DMS114 treated with DMSO at 0.1 percent for 48 hours (cell line): ENCODE data around the gene GABRB1.
"Not testable (repeated sequence)": the region's sequence is repeated elsewhere in the genome, so short reads cannot be mapped to it uniquely, and the experiment has no call there.

Source experiments
- DNase-seq: peaks from one replicate; lab custom pipeline; 2025; ENCODE audit not compliant: unreplicated experiment; lab: John Stamatoyannopoulos, UW

The GABRB1 gene

GRCh38 chr4:47278631-47279030 is 247.3 kb downstream of the GABRB1 start:
- no peak for DNase-seq

- DNase-seq, result no peak
Measured at GRCh38 chr4:47287735-47288134, 256.4 kb downstream of the GABRB1 start.

- no peak for DNase-seq
Measured at GRCh38 chr4:47289805-47290204, 258.4 kb downstream of the GABRB1 start.

- DNase-seq, result not testable (repeated sequence)
Measured at GRCh38 chr4:47290873-47291272, 259.5 kb downstream of the GABRB1 start.

- no peak for DNase-seq
Measured at GRCh38 chr4:47309165-47309564, 277.8 kb downstream of the GABRB1 start.

- no peak for DNase-seq
Measured at GRCh38 chr4:47312170-47312569, 280.8 kb downstream of the GABRB1 start.

GRCh38 chr4:47313384-47313783 is 282.0 kb downstream of the GABRB1 start:
- no peak for DNase-seq

- DNase-seq, result no peak
Measured at GRCh38 chr4:47315346-47315745, 284.0 kb downstream of the GABRB1 start.

GRCh38 chr4:47326025-47326424 is 294.7 kb downstream of the GABRB1 start:
- DNase-seq, result no peak

GRCh38 chr4:47330866-47331265 is 299.5 kb downstream of the GABRB1 start:
- no peak for DNase-seq

- no peak for DNase-seq
Measured at GRCh38 chr4:47334652-47335051, 303.3 kb downstream of the GABRB1 start.

- no peak for DNase-seq
Measured at GRCh38 chr4:47337893-47338292, 306.5 kb downstream of the GABRB1 start.

- DNase-seq, result no peak
Measured at GRCh38 chr4:47340914-47341313, 309.5 kb downstream of the GABRB1 start.

- DNase-seq, result no peak
Measured at GRCh38 chr4:47342796-47343195, 311.4 kb downstream of the GABRB1 start.

- no peak for DNase-seq
Measured at GRCh38 chr4:47349326-47349725, 318.0 kb downstream of the GABRB1 start.

GRCh38 chr4:47355568-47355967 is 324.2 kb downstream of the GABRB1 start:
- no peak for DNase-seq

- DNase-seq, result no peak
Measured at GRCh38 chr4:47359891-47360290, 328.5 kb downstream of the GABRB1 start.

- no peak for DNase-seq
Measured at GRCh38 chr4:47367761-47368160, 336.4 kb downstream of the GABRB1 start.

GRCh38 chr4:47368211-47368610 is 336.8 kb downstream of the GABRB1 start:
- DNase-seq, result no peak

- no peak for DNase-seq
Measured at GRCh38 chr4:47372561-47372960, 341.2 kb downstream of the GABRB1 start.

- no peak for DNase-seq
Measured at GRCh38 chr4:47373174-47373573, 341.8 kb downstream of the GABRB1 start.

- DNase-seq, result no peak
Measured at GRCh38 chr4:47373709-47374108, 342.3 kb downstream of the GABRB1 start.

GRCh38 chr4:47374477-47374876 is 343.1 kb downstream of the GABRB1 start:
- DNase-seq, result no peak

GRCh38 chr4:47378021-47378530 is 346.7 kb downstream of the GABRB1 start:
- not testable (repeated sequence) for DNase-seq
